Stimulated activated CD8-positive, alpha-beta memory T cell treated with anti-CD3 and anti-CD28 coated beads, Interleukin-7, amount 100 ng/mL, for 1 hour (primary cell): ENCODE measurements around the gene RUNX1.

Experiments
- DNase-seq, 2 donors: peaks; one replicate each; pipeline ENCODE4 v3.0.0-alpha.2; 2020; ENCODE audit warnings: low read depth in 2 of 2

RUNX1 gene

DNA sequence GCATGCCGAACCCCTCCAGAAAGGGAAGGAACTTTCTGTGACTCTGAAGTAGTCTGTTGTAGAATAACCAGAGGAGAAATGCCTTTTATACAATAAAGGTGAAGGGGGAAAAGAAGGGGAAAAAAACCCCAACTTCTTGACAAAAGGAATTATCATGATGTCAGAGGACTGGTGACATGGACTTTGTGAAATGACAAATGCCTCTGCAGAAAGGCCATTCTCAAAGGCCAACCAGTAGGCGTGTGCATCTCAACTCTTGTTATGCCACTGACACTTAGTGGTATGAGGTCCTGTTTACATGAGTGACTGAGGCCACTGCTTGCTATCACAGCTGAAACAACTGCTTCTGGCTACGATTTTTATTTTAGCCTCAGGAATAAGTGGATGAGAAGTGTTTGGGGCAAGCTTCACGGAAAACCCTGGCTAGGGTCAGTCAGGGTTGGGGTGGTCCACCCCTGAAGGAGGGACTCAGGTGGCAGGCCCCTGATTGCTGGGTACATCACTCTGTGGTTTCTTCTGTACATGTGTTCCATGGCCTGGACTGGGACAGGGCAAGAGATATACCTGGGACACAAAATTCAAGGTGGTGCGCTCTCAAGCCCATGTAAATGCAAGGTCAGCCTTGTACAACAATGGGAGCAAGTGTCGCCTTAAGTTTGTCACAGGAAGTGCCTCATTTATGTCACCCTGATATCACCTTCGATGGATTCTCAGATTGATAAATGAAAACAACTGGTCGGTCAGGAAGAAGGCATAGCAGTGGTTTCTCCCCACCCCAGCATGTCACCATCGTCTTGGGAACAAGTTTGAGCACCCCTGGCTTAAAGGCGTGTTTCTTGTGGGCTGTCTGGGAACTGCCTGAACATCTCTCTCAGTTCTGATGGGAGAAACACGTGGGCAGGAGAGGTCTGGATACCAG is 12.4 kb downstream of the RUNX1 start:
- no peak for DNase-seq

DNA sequence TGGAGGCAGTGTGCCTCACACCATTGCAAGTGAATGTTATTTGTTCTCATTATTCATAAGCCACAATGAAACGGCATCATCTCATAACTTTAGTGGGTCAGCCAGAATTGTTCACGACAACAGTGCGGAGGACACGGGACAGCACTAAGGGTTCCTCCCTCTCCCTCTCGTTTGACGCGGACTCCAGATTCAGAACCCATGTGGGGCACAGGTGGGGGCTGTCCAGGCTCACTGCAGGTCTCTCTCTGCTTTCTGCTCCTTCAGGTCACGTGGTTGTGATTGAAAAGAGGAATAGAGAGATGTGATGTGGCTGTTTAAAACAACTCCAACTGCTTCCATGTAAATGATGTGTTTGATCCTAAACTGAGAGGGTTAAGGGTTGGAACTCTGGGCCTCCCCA is 13.5 kb downstream of the RUNX1 start:
- no peak for DNase-seq

DNA sequence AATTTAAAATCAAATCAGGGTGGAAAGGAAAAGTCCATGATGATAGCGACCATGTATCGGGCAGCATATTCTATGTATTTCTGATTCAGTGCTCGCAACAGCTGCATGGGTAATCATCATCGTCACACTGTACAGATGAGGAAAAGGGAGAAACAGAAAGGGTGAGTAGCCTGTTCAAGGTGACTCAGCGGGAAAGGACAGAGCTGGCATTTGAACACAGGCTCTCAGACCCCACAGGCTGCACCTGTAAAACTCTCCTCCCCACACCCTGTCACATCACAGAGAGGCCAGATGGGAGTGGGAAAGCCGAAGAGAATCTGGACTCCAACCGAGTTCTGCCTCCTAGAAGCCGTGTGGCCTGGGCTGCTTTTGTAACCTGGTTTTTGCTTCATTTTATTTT is 14.0 kb downstream of the RUNX1 start:
- DNase-seq: no peak

DNA sequence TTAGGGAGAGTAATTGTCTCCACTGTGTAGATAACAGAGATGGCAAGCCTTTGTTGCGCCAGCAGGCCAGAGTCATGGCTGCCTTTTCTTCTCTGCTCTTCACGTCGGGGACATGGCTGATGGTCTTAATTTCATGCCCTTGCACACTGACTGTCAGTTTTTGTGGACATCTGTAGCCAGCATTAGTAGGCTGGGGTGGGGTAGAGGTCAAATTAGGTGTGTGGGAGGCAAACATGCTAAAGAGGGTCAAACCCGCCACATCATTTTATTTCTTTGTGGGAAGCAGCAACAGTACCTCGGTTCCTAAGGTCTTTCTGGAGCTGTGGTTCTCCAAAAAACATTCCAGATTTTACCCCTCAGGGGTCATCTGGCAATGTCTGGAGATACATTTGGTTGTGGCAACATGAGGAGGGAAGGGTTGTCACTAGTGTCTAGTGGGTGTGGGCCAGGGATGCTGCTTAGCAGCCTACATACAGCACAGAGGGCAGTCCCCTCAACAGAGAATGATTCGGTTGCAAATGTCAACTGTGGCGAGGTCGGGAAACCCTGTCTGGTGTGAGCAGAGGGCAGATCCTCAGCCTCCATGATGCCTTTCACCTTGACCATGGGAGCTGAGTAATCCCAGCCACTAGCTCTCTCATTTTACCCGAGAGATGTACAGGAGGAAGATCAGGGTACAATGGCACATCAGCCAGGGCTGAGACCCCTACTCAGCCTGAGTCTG is 14.7 kb downstream of the RUNX1 start:
- DNase-seq: no peak

DNA sequence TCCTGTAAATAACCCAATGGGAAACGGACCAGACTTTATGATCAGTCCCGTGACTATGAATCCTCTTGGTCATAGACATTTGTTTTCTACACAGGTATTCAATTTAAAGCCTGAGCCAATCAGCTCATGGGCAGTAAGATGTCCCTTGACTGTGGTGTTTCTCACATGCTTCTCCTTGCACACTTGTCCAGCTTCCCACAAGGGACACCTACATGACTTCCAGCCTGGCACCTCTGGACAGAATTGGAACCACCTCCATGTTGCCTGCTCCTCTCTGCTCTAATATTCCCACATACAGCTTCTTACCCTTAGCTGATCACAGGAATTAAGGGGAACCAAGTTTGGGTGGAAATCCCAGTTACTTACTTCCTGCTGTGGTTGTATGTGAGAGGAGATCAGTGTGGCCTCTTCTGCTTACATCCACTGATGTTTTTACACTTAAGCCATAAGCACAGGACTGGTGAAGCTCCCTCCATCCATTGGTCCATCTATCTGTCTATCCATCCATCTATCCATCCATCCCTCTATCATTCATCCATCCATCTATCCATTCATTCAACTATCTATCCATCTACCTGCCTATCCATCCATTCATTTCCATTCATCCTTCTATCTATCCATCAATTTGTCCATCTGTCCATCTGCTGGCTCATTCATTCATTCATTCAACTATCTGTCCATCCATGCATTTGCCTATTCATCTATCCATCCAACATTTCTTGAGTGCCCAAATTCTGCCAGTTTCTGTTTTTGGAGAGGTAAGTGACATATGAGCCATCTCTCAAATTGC is 16.4 kb downstream of the RUNX1 start:
- no peak for DNase-seq

DNA sequence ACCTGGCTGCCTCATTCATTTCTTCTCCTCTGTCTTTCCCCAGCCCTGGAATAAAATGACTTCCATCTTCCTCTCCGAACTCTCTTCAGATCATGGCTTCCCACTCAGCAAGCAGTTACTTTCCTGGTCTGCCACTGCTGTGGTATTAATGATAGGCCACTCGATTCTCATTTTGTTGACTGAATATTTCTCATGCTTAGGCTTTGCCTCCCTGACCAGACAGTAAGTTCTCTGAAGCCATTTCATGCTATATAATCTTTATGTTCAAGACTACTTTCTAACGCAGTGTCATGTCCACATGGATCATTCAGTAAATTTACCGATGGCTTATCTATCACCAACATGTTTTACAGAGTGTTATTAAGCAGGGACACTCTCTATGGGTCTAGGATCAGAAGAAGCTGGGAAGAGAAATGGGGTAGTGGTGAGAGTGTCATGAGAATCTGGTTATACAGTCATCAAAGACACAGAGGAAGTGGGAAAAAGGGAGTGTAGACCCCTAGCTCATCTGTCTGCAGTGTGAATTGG is 20.6 kb downstream of the RUNX1 start:
- no peak for DNase-seq

DNA sequence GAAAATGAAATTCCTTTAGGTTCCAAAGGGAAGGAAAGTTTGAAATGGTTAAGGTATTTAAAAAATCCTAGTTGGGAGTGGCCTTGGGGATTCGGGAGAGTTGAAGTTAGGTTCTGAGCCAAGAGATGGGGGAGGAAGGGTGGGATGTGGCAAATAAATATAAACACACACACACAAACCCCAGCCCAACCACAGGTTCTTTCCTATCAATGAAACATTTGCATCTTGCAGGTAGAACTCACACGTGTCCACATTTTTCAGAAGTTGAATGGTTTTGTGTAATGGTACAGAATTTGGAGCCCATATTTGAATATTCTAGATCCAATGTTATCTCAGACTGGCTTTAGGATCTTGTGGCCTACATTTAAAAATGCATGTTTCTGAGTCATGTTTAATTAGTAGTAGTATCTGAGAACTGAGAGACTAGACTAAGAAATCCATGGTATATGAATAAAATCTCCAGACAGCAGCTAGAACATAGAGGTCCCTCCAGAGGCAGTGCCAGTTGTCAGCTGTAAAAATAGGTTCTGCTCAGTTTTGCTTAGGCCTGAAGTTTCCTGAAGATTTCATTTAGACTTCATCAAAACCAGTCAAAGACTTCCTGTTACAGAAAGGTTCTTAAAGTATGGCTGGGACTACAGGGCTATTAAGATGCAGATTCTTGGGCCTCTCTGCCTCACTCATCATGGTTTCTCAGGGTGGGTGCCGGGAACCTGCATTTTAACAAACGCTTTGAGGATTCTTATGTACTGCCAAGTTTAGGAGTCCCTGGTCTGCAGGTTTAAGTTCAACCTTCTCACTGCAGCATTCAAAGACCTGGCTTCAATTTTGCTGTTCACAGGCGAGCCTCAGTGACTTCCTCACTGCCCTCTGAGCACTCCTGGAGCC is 21.3 kb downstream of the RUNX1 start:
- no peak for DNase-seq

DNA sequence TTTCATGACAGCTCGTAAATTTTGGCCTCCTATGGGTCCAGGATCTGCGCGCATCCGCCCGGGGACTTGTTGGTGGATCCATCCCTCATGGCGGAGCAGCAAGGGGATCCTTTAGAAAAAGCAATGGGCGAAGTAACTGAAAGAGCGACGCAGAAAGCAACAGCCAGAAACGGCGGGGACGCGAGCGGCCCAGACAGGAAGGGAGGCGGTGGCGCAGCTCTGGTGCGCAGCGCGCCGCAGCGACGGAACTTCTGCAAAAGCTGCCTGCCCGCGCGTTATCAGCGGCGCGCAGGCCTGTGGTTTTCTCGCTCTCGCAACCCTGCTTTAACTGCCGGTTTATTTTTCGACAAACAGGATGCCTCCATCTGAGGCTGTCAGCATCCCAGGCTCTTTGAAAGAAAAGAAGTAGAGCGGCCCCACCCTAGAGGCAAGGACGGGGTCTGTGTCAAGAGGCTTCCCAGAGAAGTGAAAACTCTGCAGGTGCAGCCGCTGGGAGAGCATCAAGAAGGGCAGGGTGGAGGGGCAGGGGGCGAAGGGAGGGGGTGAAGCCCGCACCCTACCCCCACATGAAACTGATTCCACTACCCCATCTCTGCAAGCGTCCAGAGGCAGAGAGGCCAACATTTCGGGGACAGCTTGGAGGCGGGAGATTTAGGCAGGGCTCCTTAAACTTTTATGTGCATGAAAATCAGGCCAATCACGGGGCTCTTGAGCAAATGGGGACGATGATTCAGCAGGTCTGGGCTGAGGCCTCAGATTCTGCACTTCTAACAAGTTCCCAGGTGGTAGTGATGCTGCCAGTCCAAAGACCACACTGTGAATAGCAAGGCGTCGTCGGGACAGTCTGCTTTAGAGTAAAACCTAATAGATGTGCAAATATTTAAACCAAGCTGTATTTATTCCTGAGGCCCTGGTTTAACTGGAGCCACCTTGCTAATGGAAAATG is 22.2 kb downstream of the RUNX1 start:
- DNase-seq: peak; percentile 65 to 72

DNA sequence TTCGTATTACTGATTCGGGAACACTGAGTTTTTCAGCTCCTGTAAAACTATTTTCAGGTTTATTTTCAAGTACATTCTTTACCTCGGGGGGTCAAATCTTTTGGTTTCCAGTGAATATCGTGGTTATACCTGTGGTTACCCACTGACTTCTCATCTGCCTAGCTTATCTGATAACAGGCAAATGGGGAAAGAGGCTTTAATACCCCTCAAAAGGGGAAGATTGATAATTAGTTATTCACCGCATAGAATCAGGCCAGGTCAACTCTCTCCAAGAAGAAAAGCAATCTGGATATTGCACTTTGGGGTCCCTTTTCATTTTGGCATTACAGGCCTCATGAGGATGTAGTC is 23.0 kb downstream of the RUNX1 start:
- no peak for DNase-seq

DNA sequence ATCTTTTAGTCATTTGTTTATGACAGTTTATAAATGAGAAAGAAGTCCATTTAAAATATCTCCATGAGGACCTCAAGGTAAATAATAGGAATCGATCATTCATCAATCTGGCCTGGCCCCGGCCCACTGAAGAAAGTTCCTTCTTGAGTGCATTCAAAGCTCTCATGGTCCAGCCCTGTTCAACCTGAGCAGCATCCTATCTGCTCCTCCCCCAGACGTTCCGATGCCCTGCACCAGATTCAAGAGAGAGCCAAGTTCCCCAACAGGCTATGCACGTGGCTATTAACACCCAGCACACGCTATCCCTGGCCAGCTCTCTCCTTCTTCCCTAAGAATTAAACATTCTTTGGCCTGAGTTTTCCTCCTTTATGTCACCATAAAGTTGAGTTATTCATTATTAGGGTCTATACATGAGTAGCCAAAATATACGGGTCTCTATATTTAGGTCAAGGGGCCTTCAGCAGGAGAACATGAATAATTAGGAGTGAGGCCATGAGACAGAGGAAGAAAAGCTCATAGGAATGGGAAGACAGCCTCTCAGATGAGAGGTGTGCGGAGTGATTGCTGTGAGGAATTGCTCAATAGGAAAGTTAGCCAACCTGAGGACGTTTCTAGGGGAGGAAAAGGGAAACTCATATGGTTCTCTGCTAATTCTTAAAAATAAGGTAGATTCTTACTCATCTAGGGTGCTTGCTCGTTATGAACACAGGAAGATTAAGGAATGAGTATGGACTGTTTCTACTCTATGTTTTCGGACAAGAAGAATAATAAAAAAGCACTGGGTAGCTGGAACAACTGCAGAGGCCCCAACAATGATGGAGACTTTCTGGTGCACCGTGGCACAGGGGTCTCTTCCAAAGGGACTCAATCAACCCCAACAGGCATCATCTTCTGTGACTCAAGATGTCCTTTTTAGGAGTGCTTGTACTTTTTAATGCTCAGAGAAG is 23.6 kb downstream of the RUNX1 start:
- DNase-seq: no peak

DNA sequence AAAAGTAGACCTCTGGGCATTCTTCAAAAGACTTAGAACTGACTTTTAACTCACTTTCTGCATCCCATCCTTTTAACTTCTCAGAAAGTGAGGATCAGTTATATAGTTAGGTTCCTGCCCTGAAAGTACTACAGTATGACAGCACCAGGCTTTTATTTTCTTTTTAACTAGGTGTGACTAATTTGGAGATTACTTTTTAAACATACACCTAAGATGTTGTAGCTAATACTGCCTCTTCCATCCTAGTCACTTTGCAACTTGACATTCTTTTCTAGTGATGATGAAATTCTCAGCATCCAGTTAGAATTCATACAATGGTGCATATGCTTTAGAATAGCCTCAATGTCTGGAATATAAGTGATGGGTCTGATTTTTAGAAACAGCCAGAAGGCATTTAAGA is 24.6 kb downstream of the RUNX1 start:
- no peak for DNase-seq

DNA sequence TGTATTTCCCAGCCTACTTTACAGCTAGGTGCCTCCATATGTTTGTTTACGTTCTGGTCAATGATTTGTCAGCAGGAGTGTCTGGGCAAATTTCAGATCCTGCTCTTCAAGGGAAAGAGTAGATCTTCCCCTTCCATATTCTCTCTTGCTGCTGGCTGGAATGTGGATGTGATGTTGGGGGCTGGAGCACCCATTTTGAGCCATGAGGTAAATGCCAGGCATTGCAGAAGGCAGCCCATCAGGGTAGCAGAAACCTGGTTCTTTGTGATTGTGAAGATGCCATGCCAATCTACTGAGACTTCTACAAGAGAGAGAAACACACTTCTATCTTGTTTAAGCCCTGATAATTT is 25.1 kb downstream of the RUNX1 start:
- no peak for DNase-seq

DNA sequence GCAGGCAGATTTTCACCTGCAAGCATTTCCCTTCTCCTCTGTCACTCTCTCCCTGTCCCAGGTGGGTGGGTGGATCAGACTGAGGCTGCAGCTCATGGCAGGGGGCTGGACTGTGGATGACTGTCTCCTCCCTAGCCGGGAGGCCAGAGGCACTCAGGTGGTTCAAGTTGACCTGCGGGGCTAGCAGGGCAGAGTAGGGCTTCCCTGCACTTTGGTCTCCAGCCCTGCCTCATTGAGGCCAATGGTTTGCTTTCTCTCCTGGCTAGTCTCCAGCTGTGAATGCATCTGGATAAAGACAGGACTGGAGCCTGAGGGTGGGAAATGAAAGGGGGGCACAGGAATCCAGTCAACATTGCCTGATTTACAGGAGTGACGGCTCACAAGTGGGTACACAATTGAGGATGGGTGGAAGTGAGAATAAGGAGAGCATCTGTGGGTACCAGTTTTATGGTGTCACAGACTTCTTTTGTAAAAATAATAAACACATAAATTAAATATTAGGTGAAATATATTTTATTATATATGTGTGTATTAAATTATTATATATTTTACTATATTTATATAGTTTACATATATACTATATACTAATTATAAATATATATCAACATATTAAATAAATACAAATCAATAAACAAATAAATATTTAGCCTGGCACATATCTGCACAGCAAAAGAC is 25.6 kb downstream of the RUNX1 start:
- DNase-seq: no peak

DNA sequence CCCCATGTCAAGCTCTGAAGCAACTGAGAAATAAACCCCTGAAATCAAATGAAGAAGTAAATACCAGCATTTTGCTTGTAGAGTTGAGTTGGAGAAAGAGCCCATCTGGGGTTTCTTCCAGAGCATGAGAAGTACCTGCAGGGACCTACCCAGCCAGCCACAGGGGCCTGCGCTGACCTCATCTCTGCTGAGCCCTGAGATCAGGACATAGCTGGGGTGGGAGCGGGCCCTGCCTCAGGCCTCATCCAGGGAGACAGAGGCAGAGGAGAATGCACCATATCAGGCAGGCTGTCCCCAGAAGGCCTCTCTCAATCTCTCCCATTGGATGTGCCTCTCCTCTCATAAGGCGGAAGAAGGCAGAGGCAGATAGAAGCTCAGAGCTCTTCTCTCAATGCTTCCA is 27.6 kb downstream of the RUNX1 start:
- DNase-seq: no peak

DNA sequence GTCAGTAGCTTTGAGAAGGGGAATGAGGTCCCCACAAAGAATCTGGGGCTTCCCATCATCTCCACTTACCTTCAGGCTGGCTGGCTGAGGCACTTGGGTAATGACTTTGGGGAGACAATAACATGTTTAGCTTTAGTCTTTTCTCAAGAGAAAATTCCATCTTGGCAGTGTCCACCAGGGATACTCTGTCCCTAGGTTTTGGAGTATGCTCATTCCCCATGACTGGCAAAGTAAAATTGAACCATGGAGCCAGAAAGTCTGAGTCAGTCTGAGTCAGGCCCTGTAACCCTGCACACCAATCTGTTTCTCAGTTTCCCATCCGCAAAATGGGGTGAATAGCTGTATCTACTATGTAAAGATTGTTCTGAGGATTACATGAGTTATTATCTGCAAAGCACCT is 28.2 kb downstream of the RUNX1 start:
- DNase-seq: no peak

DNA sequence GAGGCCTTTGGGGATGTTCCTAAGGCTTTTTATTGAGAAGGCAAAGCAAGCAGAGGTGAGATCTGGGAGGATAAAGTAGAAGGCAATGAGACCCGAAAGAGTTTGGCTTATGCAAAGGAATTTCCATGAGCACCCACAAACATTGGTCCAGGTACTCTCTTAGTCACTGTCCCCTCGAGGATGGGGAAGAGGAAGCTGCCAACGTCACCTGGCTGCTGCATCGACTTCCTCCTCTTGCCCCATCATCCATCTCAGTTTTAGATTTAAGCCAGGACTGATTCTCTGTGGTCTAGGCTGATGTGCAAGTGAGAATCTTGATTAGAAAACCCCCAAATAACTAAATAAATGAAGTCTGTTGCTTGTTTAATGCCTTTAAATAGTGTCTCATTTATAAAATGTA is 28.7 kb downstream of the RUNX1 start:
- no peak for DNase-seq

DNA sequence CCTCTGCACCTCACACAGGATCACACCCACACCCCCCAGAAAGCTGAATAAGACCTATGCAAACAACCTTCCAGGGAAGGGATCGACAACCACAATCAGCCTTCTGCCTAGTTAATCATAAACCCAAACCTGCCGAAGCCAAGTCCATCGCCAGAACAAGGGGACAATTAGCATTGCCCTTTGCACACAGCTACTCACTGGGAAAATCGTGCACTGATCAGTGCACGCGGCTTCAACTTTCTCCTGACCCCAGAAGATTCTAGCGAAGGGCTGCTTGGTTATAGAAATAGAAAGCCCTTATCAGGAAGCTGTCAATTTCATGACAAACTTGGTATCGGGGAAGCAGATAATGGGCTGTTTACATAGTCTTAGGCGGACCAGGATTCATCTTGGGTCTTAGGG is 29.5 kb downstream of the RUNX1 start:
- DNase-seq: no peak

DNA sequence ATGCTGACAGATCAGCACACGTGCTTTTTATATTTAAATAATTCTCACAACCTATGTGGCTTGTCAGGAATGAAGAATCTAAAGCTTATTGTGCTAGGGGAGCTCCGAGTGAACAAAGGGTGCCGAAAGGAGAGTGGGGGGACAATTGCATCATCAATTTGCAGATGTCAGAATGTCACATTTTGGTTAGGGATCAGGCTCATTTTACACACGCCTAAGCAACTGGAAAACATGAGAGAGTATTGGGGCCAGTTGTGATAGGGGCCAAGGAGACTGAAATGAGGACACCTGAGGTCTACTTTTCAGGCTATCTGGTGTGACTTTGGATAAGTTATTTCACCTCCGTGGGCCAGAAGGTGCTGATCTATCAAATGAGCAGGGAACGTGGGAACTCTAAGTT is 31.8 kb downstream of the RUNX1 start:
- no peak for DNase-seq
